Kidney epithelial cell (primary cell): ENCODE results near the gene KRT20. TPM values are rescaled to one million over a fixed set of nuclear protein-coding genes. Genes with fewer than 3 reads are reported as not detected.

Experiments
- DNase-seq: peaks from one replicate; pipeline ENCODE4 v3.0.0-alpha.2; 2010; ENCODE audit warnings: low read depth
- H3K27me3 ChIP-seq: 2 replicates; pipeline ENCODE4 v1.6.0; 2011; ENCODE audit warnings: low read length; ENCODE audit not compliant: control insufficient read depth, insufficient read depth
- H3K36me3 ChIP-seq: 2 replicates; pipeline ENCODE4 v1.5.1; 2011; ENCODE audit warnings: low read length; ENCODE audit not compliant: control insufficient read depth, insufficient read depth
- H3K4me3 ChIP-seq: 2 replicates; pipeline ENCODE4 v1.5.1; 2011; ENCODE audit warnings: low read depth, mild to moderate bottlenecking, control low read depth, low read length
- total RNA-seq: library from RNA; depleted of rRNA; stranded (reverse); fragments of >200 nt; gene quantifications from 2 replicates; pipeline ENCODE4 v1.2.3, GENCODE V29; 2015
- TF ChIP-seq, protein P1 (sequence below): IDR thresholded peaks from 2 replicates; pipeline ENCODE4 v1.5.1; 2011; ENCODE audit warnings: mild to moderate bottlenecking, moderate library complexity, low read length, control low read depth, inconsistent platforms; ENCODE audit not compliant: insufficient read depth, poor library complexity, severe bottlenecking

KRT20 gene
- total RNA-seq, 1 donor from 2014 or later: not detected

GRCh38 chr17:40916366-40916765 lies 31.3 kb upstream of the KRT20 start:
- no peak overlapping the region for H3K4me3 ChIP-seq
- TF ChIP-seq, protein P1, sequence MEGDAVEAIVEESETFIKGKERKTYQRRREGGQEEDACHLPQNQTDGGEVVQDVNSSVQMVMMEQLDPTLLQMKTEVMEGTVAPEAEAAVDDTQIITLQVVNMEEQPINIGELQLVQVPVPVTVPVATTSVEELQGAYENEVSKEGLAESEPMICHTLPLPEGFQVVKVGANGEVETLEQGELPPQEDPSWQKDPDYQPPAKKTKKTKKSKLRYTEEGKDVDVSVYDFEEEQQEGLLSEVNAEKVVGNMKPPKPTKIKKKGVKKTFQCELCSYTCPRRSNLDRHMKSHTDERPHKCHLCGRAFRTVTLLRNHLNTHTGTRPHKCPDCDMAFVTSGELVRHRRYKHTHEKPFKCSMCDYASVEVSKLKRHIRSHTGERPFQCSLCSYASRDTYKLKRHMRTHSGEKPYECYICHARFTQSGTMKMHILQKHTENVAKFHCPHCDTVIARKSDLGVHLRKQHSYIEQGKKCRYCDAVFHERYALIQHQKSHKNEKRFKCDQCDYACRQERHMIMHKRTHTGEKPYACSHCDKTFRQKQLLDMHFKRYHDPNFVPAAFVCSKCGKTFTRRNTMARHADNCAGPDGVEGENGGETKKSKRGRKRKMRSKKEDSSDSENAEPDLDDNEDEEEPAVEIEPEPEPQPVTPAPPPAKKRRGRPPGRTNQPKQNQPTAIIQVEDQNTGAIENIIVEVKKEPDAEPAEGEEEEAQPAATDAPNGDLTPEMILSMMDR: no peak
- no peaks in the 10 kb centered on the region for H3K27me3 ChIP-seq
- no peaks in the 10 kb centered on the region for H3K36me3 ChIP-seq
- no peak for DNase-seq

DNA sequence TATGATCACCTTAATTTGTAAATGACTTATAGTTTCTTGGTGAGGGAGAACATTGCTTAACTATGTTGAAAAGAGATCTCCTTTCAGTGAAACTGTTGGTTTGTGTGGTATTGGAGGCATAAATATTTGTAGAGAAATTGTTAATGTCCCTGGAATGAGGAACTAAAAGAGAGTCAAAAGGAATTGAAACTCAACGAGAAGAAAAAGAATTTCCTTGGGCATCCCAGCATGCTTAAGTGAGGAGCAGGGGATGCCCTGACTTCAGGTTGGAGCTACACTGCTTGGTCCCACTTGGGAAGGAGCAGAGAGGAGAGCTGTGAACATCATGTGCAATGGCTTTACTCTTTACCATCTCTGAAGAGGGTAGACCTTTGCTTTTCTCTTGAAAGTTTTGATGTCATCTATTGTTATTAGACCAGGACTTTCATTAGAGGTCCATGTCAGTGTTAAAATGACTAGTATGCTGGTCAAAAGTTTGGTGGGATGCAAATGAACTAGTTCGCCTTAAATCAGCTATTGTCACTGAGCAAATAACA lies 30.7 kb upstream of the KRT20 start:
- H3K36me3 ChIP-seq: no peaks in the 10 kb centered on the region
- no peaks in the 10 kb centered on the region for H3K27me3 ChIP-seq
- H3K4me3 ChIP-seq: no peak overlapping the region
- TF ChIP-seq, protein P1: no peak
- no peak for DNase-seq

DNA sequence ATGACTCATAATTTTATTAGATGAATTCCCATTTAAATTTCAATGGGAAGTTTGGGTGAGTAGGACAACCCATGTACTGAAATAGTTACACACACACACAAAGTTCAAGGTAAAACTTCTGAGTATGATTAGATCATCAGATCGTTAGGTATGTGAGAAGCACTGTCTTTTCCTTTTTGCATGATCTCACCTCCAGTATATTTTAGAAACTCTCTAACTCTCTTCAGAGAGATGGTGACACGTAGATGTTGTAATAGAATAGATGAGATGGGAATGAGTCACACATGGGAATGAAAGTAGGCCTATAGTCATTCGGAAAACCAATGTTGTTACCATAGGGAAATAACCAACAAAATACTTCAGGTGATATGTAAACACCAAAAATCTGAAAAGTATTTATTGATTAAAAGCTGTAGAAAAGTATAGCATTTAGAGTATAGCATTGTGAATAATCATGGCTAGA lies 30.2 kb upstream of the KRT20 start:
- H3K36me3 ChIP-seq: no peaks in the 10 kb centered on the region
- TF ChIP-seq, protein P1: no peak
- DNase-seq: peak; percentile 97

GRCh38 chr17:40914075-40914855 lies 29.2 kb upstream of the KRT20 start:
- H3K27me3 ChIP-seq: no peaks in the 10 kb centered on the region
- no peak for DNase-seq
- TF ChIP-seq, protein P1: no peak
- no peaks in the 10 kb centered on the region for H3K36me3 ChIP-seq
- no peak overlapping the region for H3K4me3 ChIP-seq

More for the DNA sequence above, 30.2 kb upstream of the KRT20 start:
- no peak overlapping the region for H3K4me3 ChIP-seq
- H3K27me3 ChIP-seq: no peaks in the 10 kb centered on the region

GRCh38 chr17:40912486-40913210 lies 27.6 kb upstream of the KRT20 start:
- DNase-seq: no peak
- TF ChIP-seq, protein P1: no peak
- no peaks in the 10 kb centered on the region for H3K36me3 ChIP-seq

More at GRCh38 chr17:40912486-40913210, 27.6 kb upstream of the KRT20 start:
- no peaks in the 10 kb centered on the region for H3K27me3 ChIP-seq
- no peak overlapping the region for H3K4me3 ChIP-seq
